Upper lobe of left lung (tissue), 6 donors: Measurements from ENCODE around the gene ZNF574. TPM values are rescaled to one million over a fixed set of nuclear protein-coding genes. Genes with fewer than 3 reads are reported as not detected.

Source experiments
- ATAC-seq, 2 donors: fragments of 200-7000 bp; cut with Tn5 transposase; one replicate each; pipeline ENCODE4 v1.9.1; 2022; ENCODE audit warnings: mild to moderate bottlenecking in 2 of 2, moderate library complexity in 2 of 2; ENCODE audit not compliant: low FRiP score in 2 of 2
- DNase-seq, 2 donors: peaks; one replicate each; pipeline ENCODE4 v3.0.0-alpha.2; 2019 to 2020
- H3K27ac ChIP-seq, 4 donors: fragments of 200-600 bp; sonication (generic); one replicate each; pipeline ENCODE4 v1.5.1; 2016 to 2019
- H3K27me3 ChIP-seq, 4 donors: fragments of 200-600 bp; sonication (generic); one replicate each; pipeline ENCODE4 v1.5.1; 2017 to 2019
- H3K36me3 ChIP-seq, 4 donors: fragments of 200-600 bp; sonication (generic); one replicate each; pipeline ENCODE4 v1.5.1; 2016 to 2019
- H3K4me1 ChIP-seq, 4 donors: fragments of 200-600 bp; sonication (generic); one replicate each; pipeline ENCODE4 v1.5.1; 2018 to 2019
- H3K4me3 ChIP-seq, 4 donors: fragments of 200-600 bp; sonication (generic); one replicate each; pipeline ENCODE4 v1.5.1; 2017 to 2019; ENCODE audit warnings: mild to moderate bottlenecking in 2 of 4, moderate library complexity in 1 of 4
- H3K9me3 ChIP-seq, 4 donors: fragments of 200-600 bp; sonication (generic); one replicate each; pipeline ENCODE4 v1.5.1; 2018 to 2019
- EP300 ChIP-seq, 4 donors: sonication (generic); formaldehyde crosslinking; IDR thresholded peaks; one replicate each; pipeline ENCODE4 v1.5.1; 2017; ENCODE audit warnings: antibody characterized with exemption in 4 of 4, control low read depth in 2 of 4
- POLR2A ChIP-seq, 4 donors: fragments of 450-650 bp; IDR thresholded peaks; one replicate each; pipeline ENCODE4 v1.5.1; 2016 to 2017; ENCODE audit warnings: antibody characterized with exemption in 4 of 4, mild to moderate bottlenecking in 2 of 4
- POLR2AphosphoS5 ChIP-seq, 2 donors: sonication (generic); formaldehyde crosslinking; IDR thresholded peaks; one replicate each; pipeline ENCODE4 v1.5.1; 2017; ENCODE audit warnings: antibody characterized with exemption in 2 of 2
- WGBS, 2 donors: methylation state at CpG; one replicate each; pipeline ENCODE4 v1.1.5; 2017 to 2018; 5-methylcytosine and 5-hydroxymethylcytosine counted together
- total RNA-seq, 6 donors: library from RNA; depleted of rRNA in 4 of 6; stranded (reverse); fragments of >200 nt in 4 of 6; gene quantifications; one replicate each; pipeline versions ENCODE4 v1.1.0 to v1.2.1, GENCODE V29; 2016 to 2021
- TF ChIP-seq, protein P1 (sequence below), 6 experiments: fragments of 450-650 bp in 4 of 6; fragments of 200-600 bp in 2 of 6; sonication (generic) in 2 of 6; IDR thresholded peaks; one replicate each; pipeline ENCODE4 v1.5.1; 2016 to 2019; ENCODE audit warnings: antibody characterized with exemption in 6 of 6
- donor health status: DM: no; HTN: no; CAD: no; lungs with moderate emphysema.
- donor health status: DM: no; HTN: yes; CAD: no; lungs with severe emphysema.

ZNF574 gene
- total RNA-seq, 6 donors from 2014 or later, result 9.2 to 26.4 (median 13.3) TPM

DNA sequence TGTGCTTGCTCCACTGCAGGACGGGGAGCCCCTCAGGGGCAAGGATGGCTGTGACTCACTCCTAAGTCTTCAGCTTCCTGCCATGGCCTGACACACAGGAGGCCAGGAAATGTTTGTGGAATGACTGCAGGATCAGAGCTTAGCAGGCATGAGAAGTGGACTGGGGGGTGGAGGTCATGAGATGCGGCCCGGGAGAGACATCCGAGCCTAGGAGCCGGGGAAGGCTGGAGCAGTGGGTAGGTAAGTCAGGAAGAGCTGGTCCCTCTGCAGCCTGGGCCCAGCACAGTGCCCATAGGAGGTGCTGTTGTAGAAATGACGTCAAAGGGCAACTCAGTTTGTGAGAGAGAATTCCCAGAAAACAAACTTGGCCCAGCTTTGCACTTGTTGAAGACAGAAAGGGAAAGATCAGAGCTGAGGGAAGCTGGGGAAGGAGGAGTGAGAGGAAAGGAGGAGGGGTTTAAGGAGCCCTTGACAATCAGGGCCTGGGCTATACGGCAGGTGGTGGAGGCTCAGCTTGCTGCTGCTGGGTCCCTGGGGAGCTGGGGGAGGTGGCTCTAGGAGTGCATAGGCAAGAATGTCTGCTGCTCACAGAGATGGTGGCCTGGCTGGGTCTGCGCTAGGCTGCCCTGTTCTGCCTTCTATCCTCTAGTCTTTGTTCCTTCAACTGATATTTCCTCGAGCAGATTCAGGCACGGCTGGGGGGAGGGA, 37.8 kb downstream of the ZNF574 start:
- Histone ChIP-seq H3K27me3 (no peaks in the 10 kb centered on the region), H3K4me1 (peaks cover 0 to under 1% (median 0%) of the 10 kb centered on the region in 4 donors), H3K36me3 (no peaks in the 10 kb centered on the region), H3K4me3 (no peak overlapping the region), H3K27ac (no peak overlapping the region), H3K9me3 (no peaks in the 10 kb centered on the region)
- DNase-seq, result no peak
- TF ChIP-seq POLR2AphosphoS5 (IDR thresholded peaks at IDR 0.05) (no peak), EP300 (IDR thresholded peaks at IDR 0.05) (no peak), POLR2A (IDR thresholded peaks at IDR 0.05) (no peak)
- TF ChIP-seq, protein P1, sequence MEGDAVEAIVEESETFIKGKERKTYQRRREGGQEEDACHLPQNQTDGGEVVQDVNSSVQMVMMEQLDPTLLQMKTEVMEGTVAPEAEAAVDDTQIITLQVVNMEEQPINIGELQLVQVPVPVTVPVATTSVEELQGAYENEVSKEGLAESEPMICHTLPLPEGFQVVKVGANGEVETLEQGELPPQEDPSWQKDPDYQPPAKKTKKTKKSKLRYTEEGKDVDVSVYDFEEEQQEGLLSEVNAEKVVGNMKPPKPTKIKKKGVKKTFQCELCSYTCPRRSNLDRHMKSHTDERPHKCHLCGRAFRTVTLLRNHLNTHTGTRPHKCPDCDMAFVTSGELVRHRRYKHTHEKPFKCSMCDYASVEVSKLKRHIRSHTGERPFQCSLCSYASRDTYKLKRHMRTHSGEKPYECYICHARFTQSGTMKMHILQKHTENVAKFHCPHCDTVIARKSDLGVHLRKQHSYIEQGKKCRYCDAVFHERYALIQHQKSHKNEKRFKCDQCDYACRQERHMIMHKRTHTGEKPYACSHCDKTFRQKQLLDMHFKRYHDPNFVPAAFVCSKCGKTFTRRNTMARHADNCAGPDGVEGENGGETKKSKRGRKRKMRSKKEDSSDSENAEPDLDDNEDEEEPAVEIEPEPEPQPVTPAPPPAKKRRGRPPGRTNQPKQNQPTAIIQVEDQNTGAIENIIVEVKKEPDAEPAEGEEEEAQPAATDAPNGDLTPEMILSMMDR (IDR thresholded peaks at IDR 0.05), result no peak
- 44% methylated on average over 10 of the region's 10 CpGs for WGBS, 2 donors
- peak in 1 of 2 donors; percentile 90 for ATAC-seq

GRCh38 chr19:42114412-42114811, 38.4 kb downstream of the ZNF574 start:
- Histone ChIP-seq H3K27ac (no peak overlapping the region), H3K9me3 (no peaks in the 10 kb centered on the region), H3K27me3 (no peaks in the 10 kb centered on the region), H3K36me3 (no peaks in the 10 kb centered on the region), H3K4me3 (no peak overlapping the region), H3K4me1 (no peaks in the 10 kb centered on the region)
- no peak for ATAC-seq
- TF ChIP-seq POLR2AphosphoS5 (IDR thresholded peaks at IDR 0.05) (no peak), EP300 (IDR thresholded peaks at IDR 0.05) (no peak), POLR2A (IDR thresholded peaks at IDR 0.05) (no peak)
- TF ChIP-seq, protein P1 (IDR thresholded peaks at IDR 0.05), result no peak
- DNase-seq, result no peak
- WGBS, 2 donors, result 33 to 66% methylated on average over 3 to 7 of the region's 7 CpGs

DNA sequence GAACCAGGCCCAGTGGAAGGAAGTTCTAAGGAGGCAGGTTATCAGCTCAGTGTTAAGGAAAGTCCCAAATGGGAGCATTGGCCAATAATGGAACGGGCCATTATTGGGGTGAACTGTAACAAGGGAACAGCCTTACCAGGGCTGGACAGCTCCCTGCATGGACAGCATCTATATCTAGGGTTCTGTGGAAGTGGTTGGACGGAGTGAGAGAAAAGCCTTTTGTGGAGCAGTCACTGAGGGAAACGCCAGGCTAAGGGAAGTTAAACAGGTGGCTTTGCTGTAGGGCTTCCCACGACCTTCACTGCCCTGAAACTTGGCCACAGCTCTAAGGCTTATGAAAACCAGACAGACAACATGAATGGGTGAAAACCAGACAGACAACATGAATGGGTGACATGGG, 39.3 kb downstream of the ZNF574 start:
- Histone ChIP-seq H3K4me3 (no peak overlapping the region), H3K36me3 (no peaks in the 10 kb centered on the region), H3K27me3 (no peaks in the 10 kb centered on the region), H3K4me1 (no peaks in the 10 kb centered on the region), H3K9me3 (no peaks in the 10 kb centered on the region), H3K27ac (no peak overlapping the region)
- no peak for TF ChIP-seq EP300 (IDR thresholded peaks at IDR 0.05)
- TF ChIP-seq, protein P1 (IDR thresholded peaks at IDR 0.05), result no peak
- TF ChIP-seq POLR2AphosphoS5 (IDR thresholded peaks at IDR 0.05), result no peak
- TF ChIP-seq POLR2A (IDR thresholded peaks at IDR 0.05), result no peak
- WGBS, 2 donors, result 59% methylated on average over 4 of the region's 4 CpGs
- DNase-seq (no peak), ATAC-seq (no peak)

DNA sequence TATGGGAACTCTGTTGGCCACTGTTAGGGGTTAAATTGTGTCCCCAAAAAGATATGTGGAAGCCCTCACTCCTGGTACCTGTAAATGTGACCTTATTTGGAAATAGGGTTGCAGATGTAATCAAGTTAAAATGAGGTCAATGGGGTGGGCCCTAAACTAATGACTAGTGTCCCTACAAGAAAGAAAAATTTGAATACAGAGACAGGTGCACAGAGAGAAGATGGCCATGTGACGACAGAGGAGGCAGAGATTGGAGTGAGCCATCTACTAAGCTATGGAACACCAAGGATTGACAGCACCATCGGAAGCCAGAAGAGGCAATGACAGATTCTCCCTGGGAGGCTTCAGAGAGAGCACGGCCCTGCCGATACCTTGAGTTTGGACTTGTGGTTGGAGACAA, 39.7 kb downstream of the ZNF574 start:
- Histone ChIP-seq H3K36me3 (no peaks in the 10 kb centered on the region), H3K27ac (no peak overlapping the region), H3K27me3 (no peaks in the 10 kb centered on the region), H3K9me3 (no peaks in the 10 kb centered on the region), H3K4me3 (no peak overlapping the region), H3K4me1 (no peaks in the 10 kb centered on the region)
- WGBS, 2 donors, result 83% methylated on average over 4 of the region's 4 CpGs
- TF ChIP-seq EP300 (IDR thresholded peaks at IDR 0.05) (no peak), POLR2A (IDR thresholded peaks at IDR 0.05) (no peak), POLR2AphosphoS5 (IDR thresholded peaks at IDR 0.05) (no peak)
- TF ChIP-seq, protein P1 (IDR thresholded peaks at IDR 0.05), result no peak
- ATAC-seq (no peak), DNase-seq (no peak)
